NCI-H460 (cell line): ENCODE measurements around the gene NCOA7. TPM values are rescaled to one million over a fixed set of nuclear protein-coding genes. Genes with fewer than 3 reads are reported as not detected.
"Not testable (repeated sequence)": the region's sequence is repeated elsewhere in the genome, so short reads cannot be mapped to it uniquely, and the experiment has no call there.

Source experiments
- DNase-seq: peaks from one replicate; pipeline ENCODE4 v3.0.0-alpha.2; 2016; ENCODE audit warnings: low read depth; ENCODE audit errors: extremely low read depth
- total RNA-seq: library from RNA; depleted of rRNA; stranded (reverse); fragments of >200 nt; shearing (Covaris generic); gene quantifications from 2 replicates; pipeline ENCODE4 v1.2.3, GENCODE V29; 2014

The NCOA7 gene
- total RNA-seq, 1 experiment from 2014 or later: 250 TPM

- no peak for DNase-seq
Observed at GRCh38 chr6:125835221-125835744, 44.5 kb downstream of the NCOA7 start.

- DNase-seq: no peak
Observed at GRCh38 chr6:125836466-125836865, 45.7 kb downstream of the NCOA7 start.

- DNase-seq: no peak
Observed at GRCh38 chr6:125839471-125839870, 48.7 kb downstream of the NCOA7 start.

- DNase-seq: no peak
Observed at GRCh38 chr6:125839879-125840278, 49.1 kb downstream of the NCOA7 start.

- no peak for DNase-seq
Observed at GRCh38 chr6:125841356-125842090, 50.8 kb downstream of the NCOA7 start.

- no peak for DNase-seq
Observed at GRCh38 chr6:125842091-125842626, 51.4 kb downstream of the NCOA7 start.

- no peak for DNase-seq
Observed at GRCh38 chr6:125843593-125843992, 52.8 kb downstream of the NCOA7 start.

- DNase-seq: no peak
Observed at GRCh38 chr6:125844989-125845388, 54.2 kb downstream of the NCOA7 start.

- DNase-seq: no peak
Observed at GRCh38 chr6:125846292-125847024, 55.7 kb downstream of the NCOA7 start.

GRCh38 chr6:125848286-125848685, 57.5 kb downstream of the NCOA7 start:
- DNase-seq: not testable (repeated sequence)

- no peak for DNase-seq
Observed at GRCh38 chr6:125850361-125850760, 59.6 kb downstream of the NCOA7 start.

GRCh38 chr6:125852587-125852986, 61.8 kb downstream of the NCOA7 start:
- no peak for DNase-seq

GRCh38 chr6:125853168-125853567, 62.4 kb downstream of the NCOA7 start:
- DNase-seq: no peak

GRCh38 chr6:125853756-125854155, 63.0 kb downstream of the NCOA7 start:
- DNase-seq: no peak

GRCh38 chr6:125854355-125854754, 63.6 kb downstream of the NCOA7 start:
- DNase-seq: no peak

GRCh38 chr6:125855783-125856182, 65.0 kb downstream of the NCOA7 start:
- DNase-seq: no peak

GRCh38 chr6:125857846-125858245, 67.1 kb downstream of the NCOA7 start:
- DNase-seq: no peak

- peak; percentile 72 for DNase-seq
Observed at GRCh38 chr6:125858427-125859320, 67.9 kb downstream of the NCOA7 start.

- no peak for DNase-seq
Observed at GRCh38 chr6:125859727-125860126, 69.0 kb downstream of the NCOA7 start.

- no peak for DNase-seq
Observed at GRCh38 chr6:125863023-125863422, 72.3 kb downstream of the NCOA7 start.

- DNase-seq: no peak
Observed at GRCh38 chr6:125865015-125865414, 74.3 kb downstream of the NCOA7 start.
